Measurements from ENCODE around the gene CSNK2B. TPM values are rescaled to one million over a fixed set of nuclear protein-coding genes. Genes with fewer than 3 reads are reported as not detected.

The CSNK2B gene
- total and polyA plus RNA-seq, 9 of the 15 experiments (the other 6 are each of a cell fraction or from before 2014, with no cell fraction given) = 120 to 1,126 (median 529) TPM

- TF ChIP-seq ZBTB40 (IDR thresholded peaks at IDR 0.05) (no peak), ZBTB40 (CRISPR knock-in tag; IDR thresholded peaks at IDR 0.05) (no peak), TBP (optimal IDR thresholded peaks at IDR 0.05; ENCODE audit: low read depth, low read length) (peak; percentile 32), CBX1 (IDR thresholded peaks at IDR 0.05; ENCODE audit: low read depth) (no peak), ARID1B (IDR thresholded peaks at IDR 0.05) (0 out of 2 replicates have a peak, but pooled peaks have one; percentile 7), JUND (IDR thresholded peaks at IDR 0.05; ENCODE audit: borderline replicate concordance, low read depth, low read length) (peak; percentile 71), JUND (tag; IDR thresholded peaks at IDR 0.05; ENCODE audit: borderline replicate concordance, low read depth, low read length) (no peak; the same call in 2 of the 3 replicates), SRSF3 (IDR thresholded peaks at IDR 0.05; ENCODE audit: insufficient read depth, low read length) (no peak), ELK3 (CRISPR knock-in tag; IDR thresholded peaks at IDR 0.05) (no peak), MTA2 (IDR thresholded peaks at IDR 0.05; ENCODE audit: low read depth) (no peak), CTCFL (IDR thresholded peaks at IDR 0.05; ENCODE audit: borderline replicate concordance, insufficient read depth, low read depth, low read length, poor library complexity, severe bottlenecking) (no peak), MLX (CRISPR knock-in tag; conservative IDR thresholded peaks at IDR 0.05) (0 out of 4 replicates have a peak, but pooled peaks of 1 of the 2 experiments have one; percentile 50), HMGN3 (IDR thresholded peaks at IDR 0.05; ENCODE audit: borderline replicate concordance, extremely low read depth, insufficient read length, low read depth, low read length) (no peak)
Measured at GRCh38 chr6:31680226-31681134, 14.6 kb downstream of the CSNK2B start, which contains the start of gene LY6G5C (continued).
